Common myeloid progenitor, CD34-positive (primary cell): ENCODE measurements around the gene ENTPD6.
"Not testable (repeated sequence)": the region's sequence is repeated elsewhere in the genome, so short reads cannot be mapped to it uniquely, and the experiment has no call there.

Source experiments
- CTCF ChIA-PET: fragments of 350-600 bp; sonication (Branson Sonifier 250); formaldehyde crosslinking; loops from one replicate; lab custom pipeline; 2021; ENCODE audit warnings: antibody characterized with exemption; lab: Charles Lee
- POLR2A ChIA-PET: fragments of 350-600 bp; sonication (Branson Sonifier 250); formaldehyde crosslinking; loops from one replicate; lab custom pipeline; 2021; ENCODE audit warnings: antibody characterized with exemption; lab: Charles Lee
- DNase-seq, 3 donors: peaks; one replicate each; pipeline versions ENCODE4 v3.0.0 to v3.0.0-alpha.2; 2013
- H3K27ac ChIP-seq, 2 experiments: 1 replicate in 1 of 2; 2 replicates in 1 of 2; pipeline ENCODE4 v1.7.0; 2013; ENCODE audit warnings: inconsistent platforms in 2 of 2, low read length in 2 of 2, mild to moderate bottlenecking in 2 of 2, low read depth in 1 of 2, moderate library complexity in 1 of 2; ENCODE audit not compliant: severe bottlenecking in 2 of 2, insufficient read depth in 1 of 2, poor library complexity in 1 of 2
- H3K27me3 ChIP-seq, 5 experiments: replicated peaks in 2 of 5; 1 replicate in 3 of 5; 2 replicates in 2 of 5; pipeline versions ENCODE4 v1.6.1 to v1.7.0; 2013; ENCODE audit warnings: low read length in 4 of 5, mild to moderate bottlenecking in 2 of 5, moderate library complexity in 2 of 5, inconsistent platforms in 1 of 5; ENCODE audit not compliant: insufficient read depth in 5 of 5, control insufficient read depth in 4 of 5
- H3K36me3 ChIP-seq, 4 experiments: 1 replicate in 2 of 4; 2 replicates in 2 of 4; pipeline versions ENCODE4 v1.6.1 to v1.7.0; 2013; ENCODE audit warnings: low read length in 3 of 4, control low read depth in 1 of 4, mild to moderate bottlenecking in 1 of 4; ENCODE audit not compliant: control insufficient read depth in 4 of 4, insufficient read depth in 4 of 4
- H3K4me1 ChIP-seq, 4 experiments: 1 replicate in 3 of 4; 2 replicates in 1 of 4; pipeline versions ENCODE4 v1.6.1 to v1.7.1; 2013; ENCODE audit warnings: low read length in 3 of 4, mild to moderate bottlenecking in 3 of 4, control low read depth in 1 of 4, inconsistent platforms in 1 of 4, moderate library complexity in 1 of 4; ENCODE audit not compliant: control insufficient read depth in 4 of 4, insufficient read depth in 4 of 4; ENCODE audit errors: control extremely low read depth in 1 of 4
- H3K4me3 ChIP-seq, 7 experiments: 1 replicate in 4 of 7; 2 replicates in 3 of 7; pipeline versions ENCODE4 v1.5.1 to v1.7.0; 2013; ENCODE audit warnings: mild to moderate bottlenecking in 7 of 7, low read length in 6 of 7, moderate library complexity in 6 of 7, inconsistent platforms in 2 of 7, low read depth in 2 of 7, control low read depth in 1 of 7; ENCODE audit not compliant: insufficient read depth in 4 of 7, control insufficient read depth in 1 of 7; ENCODE audit errors: extremely low read depth in 1 of 7
- H3K9me3 ChIP-seq, 5 experiments: 1 replicate in 4 of 5; 2 replicates in 1 of 5; pipeline versions ENCODE4 v1.6.1 to v1.7.1; 2013; ENCODE audit warnings: low read length in 4 of 5, mild to moderate bottlenecking in 2 of 5, inconsistent platforms in 1 of 5, low read depth in 1 of 5, moderate library complexity in 1 of 5; ENCODE audit not compliant: control insufficient read depth in 4 of 5, insufficient read depth in 2 of 5; ENCODE audit errors: control extremely low read depth in 1 of 5
- WGBS: methylation state at CpG from one replicate; pipeline ENCODE4 v1.1.5; 2013; ENCODE audit not compliant: insufficient coverage; 5-methylcytosine and 5-hydroxymethylcytosine counted together

Gene ENTPD6

GRCh38 chr20:25258476-25258805 lies 62.9 kb downstream of the ENTPD6 start:
- no peaks in the 10 kb centered on the region for H3K4me1 ChIP-seq
- POLR2A ChIA-PET: no interaction called here

GRCh38 chr20:25258828-25259227 lies 63.3 kb downstream of the ENTPD6 start:
- CTCF ChIA-PET: interaction anchor here (1.9 kb wide), 1 partner anchor 12 kb away, joined by 6 read pairs; the partner anchor contains the start of gene PYGB
- Histone ChIP-seq H3K4me3 (no peak overlapping the region), H3K27me3 (no peaks in the 10 kb centered on the region), H3K9me3 (peaks cover 0 to 3% (median 0%) of the 10 kb centered on the region in 5 experiments), H3K36me3 (peaks cover 3 to 30% (median 12%) of the 10 kb centered on the region in 4 experiments), H3K4me1 (no peaks in the 10 kb centered on the region), H3K27ac (no peak overlapping the region)
- POLR2A ChIA-PET: no interaction called here
- WGBS: 100% methylated on average over 4 of the region's 4 CpGs
- DNase-seq: no peak

More at GRCh38 chr20:25258476-25258805, 62.9 kb downstream of the ENTPD6 start:
- Histone ChIP-seq H3K27me3 (no peaks in the 10 kb centered on the region), H3K4me3 (no peak overlapping the region), H3K36me3 (peaks cover 3 to 30% (median 12%) of the 10 kb centered on the region in 4 experiments), H3K9me3 (peaks cover 0 to 3% (median 0%) of the 10 kb centered on the region in 5 experiments), H3K27ac (no peak overlapping the region)
- no peak for DNase-seq
- CTCF ChIA-PET: interaction anchor here (1.9 kb wide), 1 partner anchor 11 kb away, joined by 6 read pairs; the partner anchor contains the start of gene PYGB
- 95% methylated on average over 8 of the region's 8 CpGs for WGBS

GRCh38 chr20:25259358-25259757 lies 63.8 kb downstream of the ENTPD6 start:
- 89% methylated on average over 8 of the region's 12 CpGs for WGBS
- Histone ChIP-seq H3K9me3 (peaks cover 0 to 3% (median 0%) of the 10 kb centered on the region in 5 experiments), H3K27me3 (no peaks in the 10 kb centered on the region), H3K36me3 (peaks cover 3 to 30% (median 12%) of the 10 kb centered on the region in 4 experiments), H3K4me3 (no peak overlapping the region), H3K4me1 (no peaks in the 10 kb centered on the region), H3K27ac (no peak overlapping the region)
- no peak for DNase-seq
- POLR2A ChIA-PET: no interaction called here
- CTCF ChIA-PET: no interaction called here

- H3K9me3 ChIP-seq: peaks cover 0 to 3% (median 0%) of the 10 kb centered on the region in 5 experiments
- no peak overlapping the region for H3K4me3 ChIP-seq
- H3K36me3 ChIP-seq: peaks cover 3 to 30% (median 12%) of the 10 kb centered on the region in 4 experiments
- POLR2A ChIA-PET: no interaction called here
- no peaks in the 10 kb centered on the region for H3K4me1 ChIP-seq
- CTCF ChIA-PET: no interaction called here
- no peak overlapping the region for H3K27ac ChIP-seq
- no peak for DNase-seq
- WGBS: 98% methylated on average over 4 of the region's 9 CpGs
- no peaks in the 10 kb centered on the region for H3K27me3 ChIP-seq
Observed at GRCh38 chr20:25259788-25260254, 64.3 kb downstream of the ENTPD6 start.

GRCh38 chr20:25260770-25261437 lies 65.4 kb downstream of the ENTPD6 start:
- H3K4me3 ChIP-seq, H3K9me3 ChIP-seq, H3K4me1 ChIP-seq, POLR2A ChIA-PET, H3K27me3 ChIP-seq, DNase-seq, H3K27ac ChIP-seq: not testable (repeated sequence)
- CTCF ChIA-PET: interaction anchor here (1.2 kb wide), 1 partner anchor 9 kb away, joined by 3 read pairs; no protein-coding TSS in a partner anchor
- WGBS: 98% methylated on average over 11 of the region's 16 CpGs
- H3K36me3 ChIP-seq: peaks cover 3 to 30% (median 10%) of the 10 kb centered on the region in 4 experiments

GRCh38 chr20:25269057-25269832 lies 73.7 kb downstream of the ENTPD6 start:
- H3K9me3 ChIP-seq: no peaks in the 10 kb centered on the region
- 93% methylated on average over 10 of the region's 11 CpGs for WGBS
- H3K27me3 ChIP-seq: no peaks in the 10 kb centered on the region
- H3K4me1 ChIP-seq: no peaks in the 10 kb centered on the region
- H3K36me3 ChIP-seq: peaks cover 5 to 45% (median 31%) of the 10 kb centered on the region in 4 experiments
- CTCF ChIA-PET: interaction anchor here (0.6 kb wide), 2 partner anchors 9 to 87 kb away, joined by 3 read pairs; no protein-coding TSS in a partner anchor
- POLR2A ChIA-PET: interaction anchor here (0.6 kb wide), 1 partner anchor 169 kb away, joined by 4 read pairs; no protein-coding TSS in a partner anchor
- no peak overlapping the region for H3K4me3 ChIP-seq
- H3K27ac ChIP-seq: no peak overlapping the region
- DNase-seq: no peak
